SK-N-SH treated with all-trans-retinoic acid at 6 μM for 48 hours (cell line): ENCODE data around the gene PARM1.

Experiments used
- ATAC-seq: fragments of 200-7000 bp; cut with Tn5 transposase; 3 replicates; pipeline ENCODE4 v1.9.1; 2020; ENCODE audit warnings: mild to moderate bottlenecking, moderate library complexity
- ARNTL ChIP-seq: fragments of 450-650 bp; formaldehyde crosslinking; IDR thresholded peaks from 2 replicates; pipeline ENCODE4 v1.5.0; 2020; ENCODE audit warnings: low read depth, mild to moderate bottlenecking, moderate library complexity, borderline replicate concordance
- BACH2 ChIP-seq: fragments of 250-450 bp; sonication (Bioruptor Pico); IDR thresholded peaks from 2 replicates; pipeline ENCODE4 v1.9.0; 2021; ENCODE audit warnings: mild to moderate bottlenecking, borderline replicate concordance
- CREB5 ChIP-seq: fragments of 250-450 bp; sonication (Bioruptor Pico); IDR thresholded peaks from 2 replicates; pipeline ENCODE4 v1.5.1; 2020; ENCODE audit warnings: low read depth, mild to moderate bottlenecking, moderate library complexity
- CSDC2 ChIP-seq: fragments of 250-450 bp; sonication (Bioruptor Pico); IDR thresholded peaks from 2 replicates; pipeline ENCODE4 v1.5.0; 2020; ENCODE audit warnings: mild to moderate bottlenecking, moderate library complexity
- ESRRG ChIP-seq: fragments of 250-450 bp; sonication (Bioruptor Pico); IDR thresholded peaks from 2 replicates; pipeline ENCODE4 v1.6.1; 2021; ENCODE audit warnings: mild to moderate bottlenecking
- GLIS3 ChIP-seq: fragments of 250-450 bp; sonication (Bioruptor Pico); IDR thresholded peaks from 2 replicates; pipeline ENCODE4 v1.5.0; 2020; ENCODE audit warnings: mild to moderate bottlenecking, moderate library complexity
- ISL1 ChIP-seq: fragments of 250-450 bp; sonication (Bioruptor Pico); IDR thresholded peaks from 2 replicates; pipeline ENCODE4 v2.1.2; 2022; ENCODE audit warnings: mild to moderate bottlenecking, moderate library complexity
- OSR1 ChIP-seq: fragments of 250-450 bp; sonication (Bioruptor Pico); IDR thresholded peaks from 2 replicates; pipeline ENCODE4 v1.8.0; 2022; ENCODE audit warnings: moderate library complexity, mild to moderate bottlenecking, inconsistent platforms
- PATZ1 ChIP-seq: fragments of 250-450 bp; sonication (Bioruptor Pico); IDR thresholded peaks from 2 replicates; pipeline ENCODE4 v1.8.0; 2020; ENCODE audit warnings: mild to moderate bottlenecking, moderate library complexity, borderline replicate concordance
- PPARA ChIP-seq: fragments of 250-450 bp; sonication (Bioruptor Pico); IDR thresholded peaks from 2 replicates; pipeline ENCODE4 v1.5.0; 2020; ENCODE audit warnings: mild to moderate bottlenecking, borderline replicate concordance
- SNAI2 ChIP-seq: fragments of 250-450 bp; sonication (Bioruptor Pico); IDR thresholded peaks from 2 replicates; pipeline ENCODE4 v1.5.0; 2020; ENCODE audit warnings: mild to moderate bottlenecking, moderate library complexity
- TOX ChIP-seq: fragments of 250-450 bp; sonication (Bioruptor Pico); IDR thresholded peaks from 2 replicates; pipeline ENCODE4 v1.8.0; 2021; ENCODE audit warnings: mild to moderate bottlenecking, moderate library complexity, borderline replicate concordance
- TSHZ2 ChIP-seq: fragments of 250-450 bp; sonication (Bioruptor Pico); IDR thresholded peaks from 2 replicates; pipeline ENCODE4 v1.5.0; 2020; ENCODE audit warnings: mild to moderate bottlenecking, moderate library complexity
- ZC3H10 ChIP-seq: fragments of 250-450 bp; sonication (Bioruptor Pico); IDR thresholded peaks from 2 replicates; pipeline ENCODE4 v1.5.1; 2021; ENCODE audit warnings: mild to moderate bottlenecking, moderate library complexity
- ZFP3 ChIP-seq: fragments of 250-450 bp; sonication (Bioruptor Pico); IDR thresholded peaks from 2 replicates; pipeline ENCODE4 v1.5.0; 2020; ENCODE audit warnings: mild to moderate bottlenecking, moderate library complexity
- ZFP30 ChIP-seq: fragments of 450-650 bp; formaldehyde crosslinking; IDR thresholded peaks from 2 replicates; pipeline ENCODE4 v1.5.0; 2022; ENCODE audit warnings: mild to moderate bottlenecking, moderate library complexity
- ZNF565 ChIP-seq: fragments of 450-650 bp; formaldehyde crosslinking; conservative IDR thresholded peaks from 2 replicates; pipeline ENCODE4 v1.5.0; 2020; ENCODE audit warnings: low read depth, mild to moderate bottlenecking, moderate library complexity
- ZNF70 ChIP-seq: fragments of 450-650 bp; formaldehyde crosslinking; IDR thresholded peaks from 2 replicates; pipeline ENCODE4 v1.5.0; 2020; ENCODE audit warnings: mild to moderate bottlenecking, moderate library complexity
- ZNF8 ChIP-seq: fragments of 450-650 bp; formaldehyde crosslinking; IDR thresholded peaks from 2 replicates; pipeline ENCODE4 v1.5.0; 2020; ENCODE audit warnings: mild to moderate bottlenecking, moderate library complexity

The PARM1 gene

GRCh38 chr4:75025431-75025830 is 92.5 kb downstream of the PARM1 start:
- TF ChIP-seq TSHZ2 (CRISPR knock-in tag) (no peak), OSR1 (CRISPR knock-in tag) (no peak), PPARA (CRISPR knock-in tag) (no peak), ZNF565 (CRISPR knock-in tag) (no peak), ESRRG (no peak), PATZ1 (CRISPR knock-in tag) (no peak), CSDC2 (no peak), ZNF70 (CRISPR knock-in tag) (no peak), SNAI2 (no peak), CREB5 (CRISPR knock-in tag) (no peak), ZC3H10 (CRISPR knock-in tag) (no peak), TOX (CRISPR knock-in tag) (no peak), GLIS3 (CRISPR knock-in tag) (no peak), ZFP30 (CRISPR knock-in tag) (no peak)
- no peak for ATAC-seq

- ATAC-seq, result no peak
- TF ChIP-seq ZNF565 (CRISPR knock-in tag) (no peak), OSR1 (CRISPR knock-in tag) (no peak), ISL1 (no peak), TOX (CRISPR knock-in tag) (no peak), BACH2 (CRISPR knock-in tag) (no peak), ESRRG (no peak), PATZ1 (CRISPR knock-in tag) (no peak), GLIS3 (CRISPR knock-in tag) (no peak), ARNTL (CRISPR knock-in tag) (no peak), TSHZ2 (CRISPR knock-in tag) (no peak), ZNF70 (CRISPR knock-in tag) (no peak), PPARA (CRISPR knock-in tag) (no peak), ZFP30 (CRISPR knock-in tag) (no peak), SNAI2 (no peak), ZFP3 (CRISPR knock-in tag) (no peak), ZNF8 (CRISPR knock-in tag) (no peak), ZC3H10 (CRISPR knock-in tag) (no peak)
Measured at GRCh38 chr4:75028196-75028854, 95.4 kb downstream of the PARM1 start.
